ENCODE data around the gene CKAP4. TPM values are rescaled to one million over a fixed set of nuclear protein-coding genes. Genes with fewer than 3 reads are reported as not detected.
A peak's percentile ranks its signal among the peaks of the same experiment; 100 is the strongest.

CKAP4 gene
- total RNA-seq, 1 donor from 2014 or later: 180 TPM

GRCh38 chr12:106251631-106252455 is 4.0 kb upstream of the CKAP4 start:
- no peak for DNase-seq (ENCODE audit: low spot score in 2 of 2, unreplicated experiment in 2 of 2)

DNA sequence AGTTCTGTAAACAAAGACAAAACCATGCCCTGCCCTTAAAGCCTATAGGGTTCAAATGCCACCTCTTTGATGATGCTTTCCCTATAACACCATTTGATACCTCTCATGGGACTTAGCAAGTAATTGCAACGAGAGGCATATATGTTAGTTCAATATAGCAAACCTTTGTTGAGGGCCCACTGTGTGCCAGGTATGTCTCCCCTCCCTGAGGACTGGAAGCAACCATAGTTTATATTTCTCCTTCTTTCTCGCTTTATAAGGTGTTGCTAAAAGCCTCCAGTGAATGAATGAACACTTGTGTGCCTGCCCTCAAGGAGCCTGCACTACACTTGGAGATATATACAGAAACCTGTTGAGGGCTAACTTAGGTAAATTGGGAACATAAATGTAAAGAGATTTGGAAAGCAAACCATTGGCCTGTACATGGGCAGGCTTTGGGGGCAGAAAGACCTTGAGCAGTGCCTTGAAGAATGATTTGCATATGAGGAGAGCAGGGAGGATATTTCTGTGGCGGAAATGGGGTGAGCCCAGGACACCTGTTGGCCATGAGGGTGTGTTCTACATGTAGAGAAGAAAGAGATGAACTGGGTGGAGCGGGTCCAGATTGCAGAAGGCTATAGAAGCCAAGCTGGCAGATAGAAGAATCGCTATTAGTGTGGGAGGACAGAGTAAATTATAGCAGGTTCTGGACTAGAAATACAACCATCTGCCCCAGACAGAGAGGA is 1.8 kb upstream of the CKAP4 start:
- Mint-ChIP-seq H3K36me3 (no peaks in the 10 kb centered on the region), H3K4me3 (peak overlapping the region; percentile 78), H3K9me3 (no peaks in the 10 kb centered on the region), H3K27ac (peak overlapping the region; percentile 89), H3K27me3 (ENCODE audit: low read depth) (no peaks in the 10 kb centered on the region), H3K4me1 (peaks cover 54% of the 10 kb centered on the region)
- TF ChIP-seq, protein P1, sequence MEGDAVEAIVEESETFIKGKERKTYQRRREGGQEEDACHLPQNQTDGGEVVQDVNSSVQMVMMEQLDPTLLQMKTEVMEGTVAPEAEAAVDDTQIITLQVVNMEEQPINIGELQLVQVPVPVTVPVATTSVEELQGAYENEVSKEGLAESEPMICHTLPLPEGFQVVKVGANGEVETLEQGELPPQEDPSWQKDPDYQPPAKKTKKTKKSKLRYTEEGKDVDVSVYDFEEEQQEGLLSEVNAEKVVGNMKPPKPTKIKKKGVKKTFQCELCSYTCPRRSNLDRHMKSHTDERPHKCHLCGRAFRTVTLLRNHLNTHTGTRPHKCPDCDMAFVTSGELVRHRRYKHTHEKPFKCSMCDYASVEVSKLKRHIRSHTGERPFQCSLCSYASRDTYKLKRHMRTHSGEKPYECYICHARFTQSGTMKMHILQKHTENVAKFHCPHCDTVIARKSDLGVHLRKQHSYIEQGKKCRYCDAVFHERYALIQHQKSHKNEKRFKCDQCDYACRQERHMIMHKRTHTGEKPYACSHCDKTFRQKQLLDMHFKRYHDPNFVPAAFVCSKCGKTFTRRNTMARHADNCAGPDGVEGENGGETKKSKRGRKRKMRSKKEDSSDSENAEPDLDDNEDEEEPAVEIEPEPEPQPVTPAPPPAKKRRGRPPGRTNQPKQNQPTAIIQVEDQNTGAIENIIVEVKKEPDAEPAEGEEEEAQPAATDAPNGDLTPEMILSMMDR (IDR thresholded peaks at IDR 0.05; ENCODE audit: unreplicated experiment): no peak
- DNase-seq (ENCODE audit: low spot score in 2 of 2, unreplicated experiment in 2 of 2): no peak

More at GRCh38 chr12:106251631-106252455, 4.0 kb upstream of the CKAP4 start:
- Mint-ChIP-seq H3K4me1 (peaks cover 38% of the 10 kb centered on the region), H3K27me3 (ENCODE audit: low read depth) (no peaks in the 10 kb centered on the region), H3K36me3 (no peaks in the 10 kb centered on the region), H3K9me3 (no peaks in the 10 kb centered on the region), H3K27ac (peak overlapping the region; percentile 94), H3K4me3 (no peak overlapping the region)
- TF ChIP-seq, protein P1 (IDR thresholded peaks at IDR 0.05; ENCODE audit: unreplicated experiment): no peak

- Mint-ChIP-seq H3K4me1 (peaks cover 54% of the 10 kb centered on the region), H3K36me3 (no peaks in the 10 kb centered on the region), H3K9me3 (no peaks in the 10 kb centered on the region), H3K27ac (peak overlapping the region; percentile 89), H3K4me3 (peak overlapping the region; percentile 78), H3K27me3 (ENCODE audit: low read depth) (no peaks in the 10 kb centered on the region)
- TF ChIP-seq, protein P1 (IDR thresholded peaks at IDR 0.05; ENCODE audit: unreplicated experiment): no peak
- DNase-seq (ENCODE audit: low spot score in 2 of 2, unreplicated experiment in 2 of 2): no peak
These were observed 1.1 kb upstream of the CKAP4 start for GRCh38 chr12:106248846-106249371.

DNA sequence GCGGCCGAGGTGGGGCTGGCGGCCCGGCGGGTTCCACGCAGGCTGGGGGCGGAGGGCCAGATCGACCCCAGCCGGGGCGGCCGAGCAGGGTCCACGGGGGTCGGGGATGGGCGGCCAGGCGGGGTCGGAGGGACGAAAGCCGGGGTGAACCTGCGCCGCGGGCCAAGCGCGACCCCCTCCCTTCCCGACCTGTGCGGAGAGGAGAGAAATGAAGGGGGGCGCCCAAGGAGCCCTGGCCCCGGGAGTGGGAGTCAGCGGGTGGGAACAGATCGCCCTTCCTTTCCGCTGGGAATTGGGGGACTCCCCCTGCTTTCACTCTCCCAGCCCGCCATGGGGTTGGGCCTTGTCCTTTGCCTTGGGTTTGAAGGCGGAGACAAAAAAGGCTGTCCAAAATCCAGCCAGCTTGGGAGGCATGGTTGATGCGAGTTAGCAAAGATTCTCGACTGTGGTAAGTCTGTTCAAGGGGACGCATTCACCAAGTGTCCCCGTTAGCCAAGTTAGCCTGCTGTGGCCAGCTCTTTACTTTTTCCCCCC is 559 bp upstream of the CKAP4 start:
- no peaks in the 10 kb centered on the region for H3K36me3 Mint-ChIP-seq
- H3K27me3 Mint-ChIP-seq (ENCODE audit: low read depth): no peaks in the 10 kb centered on the region
- TF ChIP-seq, protein P1 (IDR thresholded peaks at IDR 0.05; ENCODE audit: unreplicated experiment): no peak
- peak; percentile 53 to 75 for DNase-seq (ENCODE audit: low spot score in 2 of 2, unreplicated experiment in 2 of 2)
- peaks cover 54% of the 10 kb centered on the region for H3K4me1 Mint-ChIP-seq
- H3K9me3 Mint-ChIP-seq: no peaks in the 10 kb centered on the region
- H3K27ac Mint-ChIP-seq: peak overlapping the region; percentile 89
- H3K4me3 Mint-ChIP-seq: peak overlapping the region; percentile 78

DNA sequence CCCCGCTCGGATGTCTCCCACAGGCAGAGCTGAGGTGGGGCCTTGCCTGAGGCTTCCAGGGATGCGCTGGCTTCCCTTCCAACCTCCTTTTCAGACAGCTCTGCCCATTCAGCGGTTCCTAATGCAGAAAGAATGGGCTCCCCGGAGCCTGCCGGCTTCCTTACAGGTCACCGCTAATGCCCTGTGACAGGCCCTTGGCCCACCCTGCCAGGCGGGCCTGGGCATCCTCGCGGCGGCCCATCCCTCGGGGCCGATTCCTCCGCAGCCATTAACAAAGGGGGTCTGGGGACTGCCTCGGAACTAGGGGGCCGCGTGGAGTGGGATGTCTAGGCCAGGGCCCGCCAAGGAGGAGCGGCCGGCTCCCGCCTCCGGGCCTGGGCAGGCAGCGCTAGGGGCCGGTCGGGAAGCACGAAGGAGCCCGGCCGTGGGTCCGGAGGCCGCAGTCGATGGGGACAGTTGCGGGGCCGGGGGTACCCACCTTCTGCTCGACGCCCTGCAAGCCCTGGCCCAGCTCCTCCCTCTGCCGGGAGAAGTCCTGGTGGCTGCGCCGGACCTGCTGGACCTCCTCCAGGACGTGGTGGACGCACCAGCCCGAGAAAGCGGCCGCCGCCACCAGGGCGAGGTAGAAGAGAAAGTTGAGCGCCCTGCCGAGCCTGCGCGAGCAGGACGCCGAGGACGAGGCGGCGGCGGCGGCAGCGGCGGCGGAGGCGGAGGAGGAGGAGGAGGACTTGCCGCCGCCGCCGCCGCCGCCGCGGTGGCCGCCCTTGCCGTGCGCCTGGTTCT is 738 bp downstream of the CKAP4 start:
- TF ChIP-seq, protein P1 (IDR thresholded peaks at IDR 0.05; ENCODE audit: unreplicated experiment): no peak
- Mint-ChIP-seq H3K4me3 (peak overlapping the region; percentile 76), H3K27ac (peak overlapping the region; percentile 78), H3K9me3 (no peaks in the 10 kb centered on the region), H3K27me3 (ENCODE audit: low read depth) (no peaks in the 10 kb centered on the region), H3K36me3 (peaks cover 6% of the 10 kb centered on the region), H3K4me1 (peaks cover 48% of the 10 kb centered on the region)
- peak; percentile 51 to 73 for DNase-seq (ENCODE audit: low spot score in 2 of 2, unreplicated experiment in 2 of 2)
